Measurements from ENCODE around the gene SNX20. TPM values are rescaled to one million over a fixed set of nuclear protein-coding genes. Genes with fewer than 3 reads are reported as not detected.

SNX20 gene
- total RNA-seq, 1 donor from 2014 or later: 0.69 TPM

- H3K27me3 ChIP-seq (ENCODE audit: low read depth): no peaks in the 10 kb centered on the region
- DNase-seq: no peak
- H3K9me3 ChIP-seq (replicated peaks): peaks cover 24% of the 10 kb centered on the region
- intact Hi-C loops (cut with micrococcal nuclease): no loop called here
- no peak for TF ChIP-seq CTCF (IDR thresholded peaks at IDR 0.05; ENCODE audit: borderline replicate concordance)
- H3K4me3 ChIP-seq: no peak overlapping the region
- H3K36me3 ChIP-seq: peaks cover 5% of the 10 kb centered on the region
- peaks cover 13% of the 10 kb centered on the region for H3K4me1 ChIP-seq
- H3K27ac ChIP-seq (replicated peaks): no peak overlapping the region
These were observed 21.6 kb upstream of the SNX20 start for GRCh38 chr16:50702725-50703124.

- no peak for TF ChIP-seq CTCF (IDR thresholded peaks at IDR 0.05; ENCODE audit: borderline replicate concordance)
- Histone ChIP-seq H3K27ac (replicated peaks) (peak overlapping the region; percentile 20), H3K36me3 (peaks cover 5% of the 10 kb centered on the region), H3K9me3 (replicated peaks) (peaks cover 14% of the 10 kb centered on the region), H3K4me3 (no peak overlapping the region), H3K4me1 (peaks cover 34% of the 10 kb centered on the region), H3K27me3 (ENCODE audit: low read depth) (peaks cover under 1% of the 10 kb centered on the region)
- intact Hi-C loops (cut with micrococcal nuclease): no loop called here
- no peak for DNase-seq
These were observed 18.4 kb upstream of the SNX20 start for GRCh38 chr16:50699326-50700159.

GRCh38 chr16:50697881-50698767 is 17.0 kb upstream of the SNX20 start:
- H3K9me3 ChIP-seq (replicated peaks): peaks cover under 1% of the 10 kb centered on the region
- peaks cover 7% of the 10 kb centered on the region for H3K27me3 ChIP-seq (ENCODE audit: low read depth)
- intact Hi-C loops (cut with micrococcal nuclease): no loop called here
- H3K36me3 ChIP-seq: no peaks in the 10 kb centered on the region
- DNase-seq: no peak
- peaks cover 48% of the 10 kb centered on the region for H3K4me1 ChIP-seq
- no peak for TF ChIP-seq CTCF (IDR thresholded peaks at IDR 0.05; ENCODE audit: borderline replicate concordance)
- peak overlapping the region; percentile 86 for H3K27ac ChIP-seq (replicated peaks)
- H3K4me3 ChIP-seq: peak overlapping the region; percentile 59

GRCh38 chr16:50697421-50697715 is 16.3 kb upstream of the SNX20 start:
- Histone ChIP-seq H3K4me3 (peak overlapping the region; percentile 59), H3K27me3 (ENCODE audit: low read depth) (peaks cover 7% of the 10 kb centered on the region), H3K9me3 (replicated peaks) (no peaks in the 10 kb centered on the region), H3K4me1 (peaks cover 48% of the 10 kb centered on the region), H3K27ac (replicated peaks) (peak overlapping the region; percentile 86), H3K36me3 (no peaks in the 10 kb centered on the region)
- intact Hi-C loops (cut with micrococcal nuclease): no loop called here
- no peak for TF ChIP-seq CTCF (IDR thresholded peaks at IDR 0.05; ENCODE audit: borderline replicate concordance)
- DNase-seq: no peak

GRCh38 chr16:50696575-50697420 is 15.7 kb upstream of the SNX20 start:
- TF ChIP-seq CTCF (IDR thresholded peaks at IDR 0.05; ENCODE audit: borderline replicate concordance): no peak

More at GRCh38 chr16:50696575-50697420, 15.7 kb upstream of the SNX20 start:
- intact Hi-C loops (cut with micrococcal nuclease): no loop called here
- Histone ChIP-seq H3K4me1 (peaks cover 48% of the 10 kb centered on the region), H3K4me3 (peak overlapping the region; percentile 59), H3K9me3 (replicated peaks) (no peaks in the 10 kb centered on the region), H3K27me3 (ENCODE audit: low read depth) (peaks cover 7% of the 10 kb centered on the region), H3K36me3 (no peaks in the 10 kb centered on the region), H3K27ac (replicated peaks) (peak overlapping the region; percentile 86)
- DNase-seq: peak; percentile 81
